Measurements from ENCODE around the gene HOTAIR.

The HOTAIR gene

GRCh38 chr12:54011665-54012532, 37.1 kb upstream of the HOTAIR start:
- DNase-seq (ENCODE audit: low read depth in 2 of 2) = no peak

GRCh38 chr12:54010972-54011664, 36.4 kb upstream of the HOTAIR start:
- DNase-seq (ENCODE audit: low read depth in 2 of 2) = no peak

GRCh38 chr12:54010053-54010971, 35.6 kb upstream of the HOTAIR start:
- DNase-seq (ENCODE audit: low read depth in 2 of 2) = no peak

GRCh38 chr12:54009171-54010052, 34.7 kb upstream of the HOTAIR start:
- DNase-seq (ENCODE audit: low read depth in 2 of 2) = no peak

GRCh38 chr12:54008260-54008552, 33.5 kb upstream of the HOTAIR start:
- no peak for DNase-seq (ENCODE audit: low read depth in 2 of 2)

- DNase-seq (ENCODE audit: low read depth in 2 of 2) = no peak
Observed at GRCh38 chr12:54007538-54008259, 32.9 kb upstream of the HOTAIR start.

GRCh38 chr12:54006559-54007220, 31.9 kb upstream of the HOTAIR start:
- no peak for DNase-seq (ENCODE audit: low read depth in 2 of 2)

GRCh38 chr12:54005853-54006558, 31.3 kb upstream of the HOTAIR start:
- DNase-seq (ENCODE audit: low read depth in 2 of 2) = peak; percentile 70 to 78

GRCh38 chr12:54005531-54005852, 30.7 kb upstream of the HOTAIR start:
- no peak for DNase-seq (ENCODE audit: low read depth in 2 of 2)

GRCh38 chr12:54004841-54005530, 30.2 kb upstream of the HOTAIR start:
- no peak for DNase-seq (ENCODE audit: low read depth in 2 of 2)

- DNase-seq (ENCODE audit: low read depth in 2 of 2) = no peak
Observed at GRCh38 chr12:54004063-54004840, 29.5 kb upstream of the HOTAIR start.

GRCh38 chr12:54003625-54004024, 28.9 kb upstream of the HOTAIR start:
- no peak for DNase-seq (ENCODE audit: low read depth in 2 of 2)

- DNase-seq (ENCODE audit: low read depth in 2 of 2) = no peak
Observed at GRCh38 chr12:54002915-54003389, 28.2 kb upstream of the HOTAIR start.

GRCh38 chr12:54002278-54002914, 27.6 kb upstream of the HOTAIR start:
- DNase-seq (ENCODE audit: low read depth in 2 of 2) = no peak

GRCh38 chr12:54001283-54002187, 26.8 kb upstream of the HOTAIR start:
- DNase-seq (ENCODE audit: low read depth in 2 of 2) = no peak

Measured in stimulated activated CD8-positive, alpha-beta memory T cell treated with anti-CD3 and anti-CD28 coated beads, Interleukin-7, amount 100 ng/mL, for 1 hour (primary cell).